DMS114 treated with DMSO at 0.1 percent for 48 hours (cell line): ENCODE results near the gene ANKRA2.

Experiments used
- DNase-seq: peaks from one replicate; lab custom pipeline; 2025; ENCODE audit not compliant: unreplicated experiment; lab: John Stamatoyannopoulos, UW

The ANKRA2 gene

GRCh38 chr5:73565139-73565968 lies at the start of gene ANKRA2, which contains the start of gene UTP15:
TSS of gene ANKRA2 (minus strand) at chr5:73565639. CDS start at chr5:73562881, 2,758 bp downstream.
TSS of gene UTP15 (plus strand) at chr5:73565743. CDS start at chr5:73567345, 1,602 bp downstream.
- peak; percentile 95 for DNase-seq

- DNase-seq = no peak
These were observed 49.6 kb upstream of the ANKRA2 start for GRCh38 chr5:73615085-73615484.

- no peak for DNase-seq
These were observed 47.4 kb upstream of the ANKRA2 start for GRCh38 chr5:73612799-73613198.

GRCh38 chr5:73607228-73607627 lies 41.8 kb upstream of the ANKRA2 start:
- DNase-seq = no peak

GRCh38 chr5:73606206-73606753 lies 40.8 kb upstream of the ANKRA2 start:
- no peak for DNase-seq

GRCh38 chr5:73605223-73606087 lies 40.0 kb upstream of the ANKRA2 start:
- DNase-seq = no peak

- no peak for DNase-seq
These were observed 38.6 kb upstream of the ANKRA2 start for GRCh38 chr5:73603998-73604397.

- no peak for DNase-seq
These were observed 33.9 kb upstream of the ANKRA2 start for GRCh38 chr5:73599380-73599779.

- DNase-seq = no peak
These were observed 31.4 kb upstream of the ANKRA2 start for GRCh38 chr5:73596705-73597328.

- no peak for DNase-seq
These were observed 27.1 kb upstream of the ANKRA2 start for GRCh38 chr5:73592551-73592950.

- no peak for DNase-seq
These were observed 26.5 kb upstream of the ANKRA2 start for GRCh38 chr5:73591698-73592501.

GRCh38 chr5:73591102-73591695 lies 25.8 kb upstream of the ANKRA2 start:
- DNase-seq = peak; percentile 56

GRCh38 chr5:73587923-73588322 lies 22.5 kb upstream of the ANKRA2 start:
- no peak for DNase-seq

GRCh38 chr5:73582285-73583145 lies 17.1 kb upstream of the ANKRA2 start:
- no peak for DNase-seq

GRCh38 chr5:73565969-73566547 lies 619 bp upstream of the ANKRA2 start:
- DNase-seq = no peak

GRCh38 chr5:73564675-73565074 lies 764 bp downstream of the ANKRA2 start:
- peak; percentile 33 for DNase-seq

- DNase-seq = no peak
These were observed 1.4 kb downstream of the ANKRA2 start for GRCh38 chr5:73564018-73564417.

GRCh38 chr5:73558950-73559349 lies 6.5 kb downstream of the ANKRA2 start:
- no peak for DNase-seq

GRCh38 chr5:73552642-73553041 lies 12.8 kb downstream of the ANKRA2 start:
- DNase-seq = no peak
